ENCODE measurements around the gene RALGPS1. TPM values are rescaled to one million over a fixed set of nuclear protein-coding genes. Genes with fewer than 3 reads are reported as not detected.

Gene RALGPS1
- total RNA-seq, 2 experiments from 2014 or later = 14.1 to 14.4 TPM

DNA sequence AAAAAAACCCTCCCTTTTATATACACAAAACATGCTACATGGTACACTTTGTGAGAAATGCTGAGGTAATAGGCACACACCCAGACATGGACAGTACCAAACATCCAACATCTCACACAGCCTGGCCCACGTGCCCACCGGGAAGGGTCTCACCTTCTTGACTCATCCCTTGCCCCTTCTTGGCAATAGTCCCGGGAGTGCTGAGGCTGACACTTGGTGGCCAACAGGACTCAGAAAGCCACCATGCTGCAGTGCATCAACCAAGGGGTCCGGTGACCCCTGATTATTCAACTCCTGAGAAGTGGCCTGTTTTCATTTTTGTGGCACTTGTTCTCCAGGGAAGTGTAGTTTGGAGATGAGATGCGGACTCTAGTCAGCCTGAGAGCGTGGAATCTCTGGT, 172.8 kb downstream of the RALGPS1 start:
- CTCF ChIA-PET (ENCODE audit: unreplicated experiment) = no interaction called here
- no TSS peak for BruUV-seq (replicated peaks)
- Histone ChIP-seq H3K27ac (ENCODE audit: low read depth, low read length, poor library complexity, severe bottlenecking) (no peak overlapping the region), H3K9me3 (ENCODE audit: low read length) (no peaks in the 10 kb centered on the region), H3K4me1 (ENCODE audit: insufficient read depth, low read length, poor library complexity, severe bottlenecking) (no peaks in the 10 kb centered on the region), H3K4me3 (ENCODE audit: low read depth, low read length, poor library complexity, severe bottlenecking) (no peak overlapping the region), H4K20me1 (ENCODE audit: insufficient read depth, low read length) (no peaks in the 10 kb centered on the region), H3K79me2 (ENCODE audit: insufficient read depth, low read depth, low read length) (no peaks in the 10 kb centered on the region), H2AFZ (ENCODE audit: low read length) (no peak overlapping the region), H3K4me2 (ENCODE audit: low read length) (no peak overlapping the region), H3K36me3 (ENCODE audit: insufficient read depth, low read length) (no peaks in the 10 kb centered on the region), H3K9me2 (ENCODE audit: insufficient read depth, low read length) (no peaks in the 10 kb centered on the region)
- TF ChIP-seq EZH2phosphoT487 (IDR thresholded peaks at IDR 0.05; ENCODE audit: borderline replicate concordance, low read depth, low read length) = no peak
- intact Hi-C loops (cut with micrococcal nuclease; ENCODE audit: unreplicated experiment) = no loop called here
- DNase-seq (ENCODE audit: low spot score) = no peak
- POLR2A ChIA-PET = no interaction called here

DNA sequence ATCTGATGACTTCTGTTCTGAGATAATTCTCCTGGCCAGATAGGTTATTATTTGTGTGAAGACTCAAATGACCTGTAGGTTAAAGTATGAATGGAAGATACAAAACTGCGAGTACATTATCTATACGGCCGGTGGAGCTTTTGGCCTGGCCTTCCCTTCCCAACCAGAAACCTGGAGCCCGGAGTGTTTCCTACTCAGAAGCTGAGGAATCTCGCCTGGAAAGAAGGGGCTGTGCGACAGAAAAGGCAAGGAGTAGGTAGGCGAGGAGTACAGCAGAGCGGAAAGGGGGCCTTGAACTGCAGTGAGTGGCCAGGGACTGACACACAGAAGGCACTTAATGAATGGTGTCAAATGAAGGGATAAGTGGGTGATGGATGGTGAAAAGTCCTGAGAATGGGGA, 173.3 kb downstream of the RALGPS1 start:
- TF ChIP-seq, protein P1, sequence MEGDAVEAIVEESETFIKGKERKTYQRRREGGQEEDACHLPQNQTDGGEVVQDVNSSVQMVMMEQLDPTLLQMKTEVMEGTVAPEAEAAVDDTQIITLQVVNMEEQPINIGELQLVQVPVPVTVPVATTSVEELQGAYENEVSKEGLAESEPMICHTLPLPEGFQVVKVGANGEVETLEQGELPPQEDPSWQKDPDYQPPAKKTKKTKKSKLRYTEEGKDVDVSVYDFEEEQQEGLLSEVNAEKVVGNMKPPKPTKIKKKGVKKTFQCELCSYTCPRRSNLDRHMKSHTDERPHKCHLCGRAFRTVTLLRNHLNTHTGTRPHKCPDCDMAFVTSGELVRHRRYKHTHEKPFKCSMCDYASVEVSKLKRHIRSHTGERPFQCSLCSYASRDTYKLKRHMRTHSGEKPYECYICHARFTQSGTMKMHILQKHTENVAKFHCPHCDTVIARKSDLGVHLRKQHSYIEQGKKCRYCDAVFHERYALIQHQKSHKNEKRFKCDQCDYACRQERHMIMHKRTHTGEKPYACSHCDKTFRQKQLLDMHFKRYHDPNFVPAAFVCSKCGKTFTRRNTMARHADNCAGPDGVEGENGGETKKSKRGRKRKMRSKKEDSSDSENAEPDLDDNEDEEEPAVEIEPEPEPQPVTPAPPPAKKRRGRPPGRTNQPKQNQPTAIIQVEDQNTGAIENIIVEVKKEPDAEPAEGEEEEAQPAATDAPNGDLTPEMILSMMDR (conservative IDR thresholded peaks at IDR 0.05; ENCODE audit: low read length) = no peak
- TF ChIP-seq EZH2phosphoT487 (IDR thresholded peaks at IDR 0.05; ENCODE audit: borderline replicate concordance, low read depth, low read length) = no peak
- no peaks in the 10 kb centered on the region for H3K79me2 ChIP-seq (ENCODE audit: insufficient read depth, low read depth, low read length)
- ChIA-PET POLR2A (interaction anchor here (0.6 kb wide), 1 partner anchor 265 kb away, joined by 3 read pairs; no protein-coding TSS in a partner anchor), CTCF (ENCODE audit: unreplicated experiment) (no interaction called here)
- DNase-seq (ENCODE audit: low spot score) = no peak
- H3K4me3 ChIP-seq (ENCODE audit: low read depth, low read length, poor library complexity, severe bottlenecking) = no peak overlapping the region
- H3K27ac ChIP-seq (ENCODE audit: low read depth, low read length, poor library complexity, severe bottlenecking) = no peak overlapping the region
- H3K4me1 ChIP-seq (ENCODE audit: insufficient read depth, low read length, poor library complexity, severe bottlenecking) = no peaks in the 10 kb centered on the region
- no peaks in the 10 kb centered on the region for H3K36me3 ChIP-seq (ENCODE audit: insufficient read depth, low read length)
- no peaks in the 10 kb centered on the region for H3K9me2 ChIP-seq (ENCODE audit: insufficient read depth, low read length)
- H2AFZ ChIP-seq (ENCODE audit: low read length) = no peak overlapping the region
- no TSS peak for BruUV-seq (replicated peaks)
- H3K4me2 ChIP-seq (ENCODE audit: low read length) = no peak overlapping the region
- intact Hi-C loops (cut with micrococcal nuclease; ENCODE audit: unreplicated experiment) = no loop called here
- no peaks in the 10 kb centered on the region for H3K9me3 ChIP-seq (ENCODE audit: low read length)
- no peaks in the 10 kb centered on the region for H4K20me1 ChIP-seq (ENCODE audit: insufficient read depth, low read length)

DNA sequence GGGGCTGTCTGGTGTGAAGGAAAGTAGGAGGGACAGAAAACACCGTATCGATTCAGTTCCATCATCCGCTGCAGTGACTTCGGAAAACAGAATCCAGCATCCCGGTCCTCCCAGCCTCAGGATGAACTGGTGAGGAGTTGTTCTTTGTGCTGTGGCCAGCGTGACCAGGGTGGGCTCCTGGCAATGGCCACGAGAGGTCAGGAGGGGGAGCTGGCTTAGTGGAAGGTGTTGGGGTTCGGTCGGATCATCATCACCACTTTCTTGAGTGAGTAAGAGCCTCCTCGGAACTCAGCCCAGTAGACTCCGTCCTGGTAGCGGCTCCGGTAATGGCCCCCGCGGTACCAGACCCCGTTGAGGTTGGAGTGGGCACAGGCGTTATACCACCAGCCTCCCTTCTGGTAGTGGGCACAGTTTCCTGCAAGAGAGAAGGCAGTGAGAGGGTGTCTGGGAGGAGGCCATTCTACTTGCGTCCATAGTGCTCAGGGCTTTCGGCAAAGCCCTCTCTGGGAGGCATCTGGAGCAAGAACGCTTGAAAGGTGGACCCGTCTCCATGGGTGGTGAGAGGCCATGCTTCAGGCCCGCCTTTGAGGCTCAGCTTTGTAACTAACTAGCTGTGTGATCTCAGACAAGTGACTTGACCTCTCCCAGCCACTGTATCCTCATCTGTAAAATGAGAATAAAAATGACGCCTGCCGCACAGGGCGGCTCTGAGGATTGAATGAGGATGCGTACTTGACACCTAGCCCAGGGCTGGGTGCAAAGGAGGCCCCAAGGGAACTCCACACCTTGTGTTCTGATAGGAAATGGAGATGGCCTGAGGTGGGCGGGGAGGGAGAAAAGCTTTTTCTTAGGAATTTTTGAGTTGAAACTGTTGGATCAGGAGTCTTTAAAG, 174.4 kb downstream of the RALGPS1 start:
- Histone ChIP-seq H3K36me3 (ENCODE audit: insufficient read depth, low read length) (no peaks in the 10 kb centered on the region), H3K79me2 (ENCODE audit: insufficient read depth, low read depth, low read length) (no peaks in the 10 kb centered on the region), H4K20me1 (ENCODE audit: insufficient read depth, low read length) (no peaks in the 10 kb centered on the region), H3K27ac (ENCODE audit: low read depth, low read length, poor library complexity, severe bottlenecking) (no peak overlapping the region), H3K4me2 (ENCODE audit: low read length) (no peak overlapping the region), H3K4me3 (ENCODE audit: low read depth, low read length, poor library complexity, severe bottlenecking) (no peak overlapping the region), H3K4me1 (ENCODE audit: insufficient read depth, low read length, poor library complexity, severe bottlenecking) (no peaks in the 10 kb centered on the region), H3K9me2 (ENCODE audit: insufficient read depth, low read length) (no peaks in the 10 kb centered on the region), H2AFZ (ENCODE audit: low read length) (no peak overlapping the region), H3K9me3 (ENCODE audit: low read length) (no peaks in the 10 kb centered on the region)
- intact Hi-C loops (cut with micrococcal nuclease; ENCODE audit: unreplicated experiment) = no loop called here
- ChIA-PET CTCF (ENCODE audit: unreplicated experiment) (no interaction called here), POLR2A (interaction anchor here (0.6 kb wide), 1 partner anchor 1475 kb away, joined by 3 read pairs; no protein-coding TSS in a partner anchor)
- no peak for DNase-seq (ENCODE audit: low spot score)
- TF ChIP-seq EZH2phosphoT487 (IDR thresholded peaks at IDR 0.05; ENCODE audit: borderline replicate concordance, low read depth, low read length) = no peak
- TF ChIP-seq, protein P1 (conservative IDR thresholded peaks at IDR 0.05; ENCODE audit: low read length) = no peak
- no TSS peak for BruUV-seq (replicated peaks)

Measured in OCI-LY7 (cell line).